Amygdala (tissue), 56 donors: ENCODE measurements around the gene ARHGAP32.
"Not testable (repeated sequence)": the region's sequence is repeated elsewhere in the genome, so short reads cannot be mapped to it uniquely, and the experiment has no call there.

Source experiments
- DNase-seq, 56 donors: peaks; one replicate each; lab custom pipeline; 2025; lab: John Stamatoyannopoulos, UW

ARHGAP32 gene

GRCh38 chr11:129204150-129204838 is 12.2 kb upstream of the ARHGAP32 start:
- no peak for DNase-seq

GRCh38 chr11:129202646-129203045 is 10.5 kb upstream of the ARHGAP32 start:
- DNase-seq, result no peak

- no peak for DNase-seq
These were observed 3.6 kb upstream of the ARHGAP32 start for GRCh38 chr11:129195682-129196081.

GRCh38 chr11:129191649-129192048 is 476 bp downstream of the ARHGAP32 start:
- no peak for DNase-seq

- DNase-seq, result no peak
These were observed 2.0 kb downstream of the ARHGAP32 start for GRCh38 chr11:129190087-129190486.

- no peak for DNase-seq
These were observed 2.5 kb downstream of the ARHGAP32 start for GRCh38 chr11:129189646-129190045.

GRCh38 chr11:129185082-129185481 is 7.0 kb downstream of the ARHGAP32 start:
- DNase-seq, result not testable (repeated sequence)

- DNase-seq, result no peak
These were observed 7.5 kb downstream of the ARHGAP32 start for GRCh38 chr11:129184581-129184980.

- no peak for DNase-seq
These were observed 24.8 kb downstream of the ARHGAP32 start for GRCh38 chr11:129167315-129167714.

GRCh38 chr11:129163714-129164164 is 28.4 kb downstream of the ARHGAP32 start:
- DNase-seq, result no peak

GRCh38 chr11:129157080-129157479 is 35.0 kb downstream of the ARHGAP32 start:
- DNase-seq, result not testable (repeated sequence)

GRCh38 chr11:129155745-129156144 is 36.4 kb downstream of the ARHGAP32 start:
- DNase-seq, result no peak

GRCh38 chr11:129148487-129148886 is 43.6 kb downstream of the ARHGAP32 start:
- DNase-seq, result no peak

- no peak for DNase-seq
These were observed 45.9 kb downstream of the ARHGAP32 start for GRCh38 chr11:129146191-129146590.

GRCh38 chr11:129145276-129145675 is 46.8 kb downstream of the ARHGAP32 start:
- DNase-seq, result no peak

GRCh38 chr11:129144256-129144655 is 47.9 kb downstream of the ARHGAP32 start:
- DNase-seq, result no peak

- DNase-seq, result peak in 38 of 56 donors; percentile 2 to 91 (median 36)
These were observed 48.8 kb downstream of the ARHGAP32 start for GRCh38 chr11:129143335-129143734.

- DNase-seq, result no peak
These were observed 50.2 kb downstream of the ARHGAP32 start for GRCh38 chr11:129141748-129142523.

GRCh38 chr11:129131316-129131715 is 60.8 kb downstream of the ARHGAP32 start:
- DNase-seq, result no peak

- DNase-seq, result not testable (repeated sequence)
These were observed 63.1 kb downstream of the ARHGAP32 start for GRCh38 chr11:129128881-129129620.

GRCh38 chr11:129119036-129119435 is 73.1 kb downstream of the ARHGAP32 start:
- no peak for DNase-seq
